Dermis blood vessel endothelial cell (primary cell): ENCODE measurements around the gene AMBP. TPM values are rescaled to one million over a fixed set of nuclear protein-coding genes. Genes with fewer than 3 reads are reported as not detected.

Experiments
- DNase-seq: peaks from one replicate; pipeline ENCODE4 v3.0.0; 2010
- total RNA-seq: library from RNA; depleted of rRNA; stranded (reverse); fragments of >200 nt; gene quantifications from 2 replicates; pipeline ENCODE4 v1.2.3, GENCODE V29; 2014

AMBP gene
- total RNA-seq, 1 donor from 2014 or later = 0.17 TPM

- DNase-seq = no peak
Observed at GRCh38 chr9:114072184-114073140, 5.6 kb downstream of the AMBP start.

GRCh38 chr9:114071197-114071795 lies 6.8 kb downstream of the AMBP start:
- DNase-seq = no peak

- no peak for DNase-seq
Observed at GRCh38 chr9:114070188-114071103, 7.7 kb downstream of the AMBP start.

- DNase-seq = no peak
Observed at GRCh38 chr9:114069476-114070187, 8.5 kb downstream of the AMBP start.

GRCh38 chr9:114065304-114065703 lies 12.8 kb downstream of the AMBP start:
- no peak for DNase-seq

GRCh38 chr9:114061830-114062474 lies 16.1 kb downstream of the AMBP start:
- DNase-seq = no peak

- DNase-seq = no peak
Observed at GRCh38 chr9:114061292-114061691, 16.8 kb downstream of the AMBP start.

- DNase-seq = no peak
Observed at GRCh38 chr9:114060711-114061110, 17.4 kb downstream of the AMBP start.

- no peak for DNase-seq
Observed at GRCh38 chr9:114060070-114060469, 18.0 kb downstream of the AMBP start.

GRCh38 chr9:114059047-114059803 lies 18.9 kb downstream of the AMBP start:
- no peak for DNase-seq

GRCh38 chr9:114058688-114059046 lies 19.4 kb downstream of the AMBP start:
- DNase-seq = no peak

GRCh38 chr9:114057161-114057885 lies 20.8 kb downstream of the AMBP start:
- DNase-seq = no peak

- no peak for DNase-seq
Observed at GRCh38 chr9:114056527-114056926, 21.6 kb downstream of the AMBP start.

GRCh38 chr9:114055894-114056293 lies 22.2 kb downstream of the AMBP start:
- DNase-seq = no peak

GRCh38 chr9:114055061-114055460 lies 23.0 kb downstream of the AMBP start:
- DNase-seq = no peak

GRCh38 chr9:114054191-114054690 lies 23.9 kb downstream of the AMBP start:
- DNase-seq = no peak

- DNase-seq = no peak
Observed at GRCh38 chr9:114053246-114054005, 24.7 kb downstream of the AMBP start.

GRCh38 chr9:114051706-114052105 lies 26.4 kb downstream of the AMBP start:
- DNase-seq = no peak

- no peak for DNase-seq
Observed at GRCh38 chr9:114051281-114051680, 26.8 kb downstream of the AMBP start.
